GM18909 (cell line): ENCODE measurements around the gene DCLK3.
A peak's percentile ranks its signal among the peaks of the same experiment; 100 is the strongest.

Experiments used
- ATAC-seq: cut with Tn5 transposase; IDR thresholded peaks from one replicate; pipeline ENCODE4 v1.9.1; 2021; ENCODE audit warnings: mild to moderate bottlenecking; ENCODE audit not compliant: unreplicated experiment, poor library complexity

Gene DCLK3

DNA sequence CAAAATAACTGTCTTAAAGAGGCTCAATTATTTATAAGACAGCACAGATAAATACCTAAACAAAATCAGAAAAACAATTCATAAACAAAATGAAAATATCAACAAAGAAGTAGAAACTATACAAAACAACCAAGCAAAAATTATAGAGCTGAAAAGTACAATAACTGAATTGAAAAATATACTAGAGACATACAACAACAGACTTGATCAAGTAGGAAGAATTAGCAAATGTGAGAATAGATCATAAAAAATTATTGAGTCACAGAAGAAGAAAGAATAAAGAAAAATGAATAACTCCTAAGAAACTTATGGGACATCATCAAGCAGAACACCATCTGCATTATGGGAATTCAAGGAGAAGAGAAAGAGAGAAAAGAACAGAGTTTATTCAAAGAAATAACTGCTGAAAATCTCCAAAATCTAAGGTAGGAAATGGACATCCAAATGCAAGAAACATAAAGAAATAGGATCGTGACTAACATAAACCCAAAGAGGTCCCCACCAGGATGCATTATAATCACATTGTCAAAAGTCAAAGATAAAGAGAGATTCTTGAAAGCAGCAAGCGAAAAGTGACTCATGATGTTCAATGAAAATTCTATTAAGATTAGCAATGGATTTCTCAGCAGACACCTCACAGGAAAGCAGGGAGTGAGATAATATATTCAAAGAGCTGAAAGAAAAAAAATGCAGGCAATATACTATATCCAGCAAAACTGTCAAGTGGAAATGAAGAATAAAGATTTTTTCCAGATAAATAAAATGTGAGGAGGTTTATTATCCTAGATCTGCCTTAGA is 85.9 kb downstream of the DCLK3 start:
- no peak for ATAC-seq

DNA sequence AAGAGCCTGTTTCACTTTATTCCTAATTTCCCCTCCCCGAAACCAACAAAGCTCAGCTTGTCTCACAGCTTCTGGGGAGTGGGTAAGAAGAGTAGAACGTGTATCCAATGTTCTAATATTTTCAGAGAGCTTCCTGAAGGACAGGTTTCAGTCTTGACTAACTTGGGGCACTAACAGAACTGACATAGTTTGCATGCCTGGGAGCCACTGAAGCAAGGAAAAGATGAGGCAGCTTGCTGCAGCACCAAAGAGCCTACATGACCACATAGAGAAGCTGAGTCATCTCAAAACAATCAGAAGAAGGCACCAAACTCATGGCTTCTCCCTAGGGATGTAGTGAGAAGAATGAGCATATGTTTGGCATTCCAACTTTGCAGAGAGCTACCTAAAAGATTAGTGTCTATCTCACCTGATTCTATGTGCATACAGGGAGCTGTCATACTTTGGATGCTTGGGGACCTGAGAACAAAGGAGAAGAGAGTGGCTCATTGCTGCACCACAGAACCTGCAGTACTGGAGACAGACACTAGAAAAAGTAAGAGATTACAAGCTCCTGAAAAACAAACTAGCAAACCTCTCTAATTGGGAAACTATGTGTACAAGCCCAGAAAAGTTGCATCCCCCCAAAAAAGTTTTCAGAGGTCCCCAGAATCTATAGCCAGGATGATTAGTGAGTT is 86.9 kb downstream of the DCLK3 start:
- peak; percentile 74 for ATAC-seq

DNA sequence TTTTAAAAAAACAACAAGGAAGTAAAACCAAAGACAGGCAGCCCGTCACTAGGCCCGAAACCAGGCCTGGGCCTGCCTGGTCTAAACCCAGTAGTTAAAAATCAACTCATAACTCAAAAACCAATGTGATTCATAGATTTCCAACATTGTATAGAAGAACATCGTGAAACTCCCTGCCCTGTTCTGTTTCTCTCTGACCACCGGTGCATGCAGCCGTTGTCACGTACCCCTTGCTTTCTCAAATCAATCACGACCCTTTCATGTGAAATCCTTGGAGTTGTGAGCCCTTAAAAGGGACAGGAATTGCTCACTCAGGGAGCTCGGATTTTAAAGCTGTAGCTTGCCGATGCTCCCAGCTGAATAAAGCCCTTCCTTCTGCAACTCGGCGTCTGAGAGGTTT is 89.5 kb downstream of the DCLK3 start:
- ATAC-seq: no peak

DNA sequence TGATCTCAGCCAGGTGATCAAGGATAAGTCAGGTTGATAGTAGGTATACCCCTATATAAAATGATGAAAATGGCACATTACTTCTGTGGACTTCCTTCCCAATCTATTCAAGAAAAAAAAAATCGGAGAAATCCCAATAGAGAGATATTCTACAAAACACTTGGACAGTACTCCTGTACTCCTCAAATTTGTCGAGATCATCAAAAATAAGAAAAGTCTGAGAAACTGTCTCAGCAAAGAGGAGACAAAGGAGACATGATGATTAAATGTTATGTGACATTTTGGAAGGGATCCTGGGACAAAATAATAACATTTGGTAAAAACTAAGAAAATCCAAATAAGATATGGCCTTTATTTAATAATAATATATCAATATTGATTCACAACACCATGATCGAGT is 94.6 kb downstream of the DCLK3 start:
- ATAC-seq: no peak

DNA sequence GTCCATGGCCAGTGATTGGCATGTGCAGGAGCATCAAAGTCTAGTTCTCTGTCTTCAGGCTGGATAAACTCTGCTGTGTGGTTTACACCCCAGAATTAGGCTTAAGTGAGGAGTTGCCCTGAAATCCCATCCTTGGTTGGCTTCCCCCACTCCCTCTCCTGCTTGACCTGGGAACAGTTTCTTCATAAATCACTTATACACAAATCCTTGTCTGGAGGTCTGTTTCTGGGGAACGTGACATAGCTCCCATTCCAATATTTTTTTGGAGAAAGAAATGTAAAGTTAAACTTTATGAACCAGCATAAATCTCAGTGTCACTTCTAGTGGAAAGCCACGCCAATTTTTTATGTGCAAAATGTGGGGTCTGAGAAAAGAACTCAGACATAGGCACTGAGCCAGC is 98.2 kb downstream of the DCLK3 start:
- ATAC-seq: no peak

DNA sequence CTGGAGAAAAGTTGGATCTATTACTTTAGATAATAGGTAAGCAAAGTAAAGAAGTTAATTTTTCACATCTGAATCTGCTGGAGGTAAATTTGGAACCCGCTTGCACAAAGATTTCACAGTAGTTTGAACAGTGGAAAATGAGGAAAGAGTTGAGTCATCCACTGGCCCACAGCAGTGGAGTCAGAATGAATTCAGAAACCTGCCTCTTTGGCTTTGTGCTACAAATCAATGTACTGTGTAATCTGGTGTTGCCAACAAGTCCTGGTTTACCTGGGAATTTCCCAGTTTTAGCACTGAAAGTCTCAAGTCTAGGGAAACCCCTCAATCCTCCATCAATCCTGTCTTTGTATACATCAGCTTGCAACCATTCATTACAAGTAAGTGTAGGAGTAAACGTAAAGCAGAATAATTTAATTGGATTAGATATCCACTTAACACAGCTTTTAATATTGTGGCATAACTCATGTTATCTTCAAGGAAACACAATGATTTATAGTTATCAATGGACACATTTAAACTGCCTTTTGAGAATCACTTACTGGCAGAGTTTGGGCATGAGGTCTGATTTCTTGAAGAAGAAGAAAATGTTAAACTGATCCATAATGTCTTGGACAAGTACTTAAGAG is 100.6 kb downstream of the DCLK3 start:
- peak; percentile 60 for ATAC-seq

DNA sequence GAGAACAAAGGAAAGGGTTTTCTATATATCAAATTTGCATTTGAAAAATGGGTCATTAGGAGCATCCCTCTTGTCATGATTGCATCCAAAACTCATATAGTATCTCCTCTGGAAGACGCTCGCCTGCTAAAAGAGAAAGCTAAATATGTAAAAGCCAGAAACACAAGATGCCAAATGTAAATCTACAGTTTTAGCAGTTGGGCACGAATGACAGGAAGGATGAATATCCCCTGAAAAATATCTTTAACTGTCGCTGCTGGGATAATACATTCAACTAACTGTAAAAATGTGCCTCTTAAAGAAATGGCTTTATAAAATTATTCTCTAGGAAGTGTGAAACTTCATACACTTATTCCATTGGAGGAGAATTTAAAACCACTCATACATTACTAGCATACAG is 101.7 kb downstream of the DCLK3 start:
- no peak for ATAC-seq
